H1 (cell line): ENCODE data around the gene RAB11FIP3. TPM values are rescaled to one million over a fixed set of nuclear protein-coding genes. Genes with fewer than 3 reads are reported as not detected.

Experiments
- CBX8 ChIP-seq: fragments of 300-800, 300-1000 bp; sonication (generic); IDR thresholded peaks from 2 replicates; pipeline ENCODE4 v1.7.1; 2016; ENCODE audit warnings: low read depth, low read length, borderline replicate concordance
- CHD2 ChIP-seq: IDR thresholded peaks from 2 replicates; pipeline ENCODE4 v1.6.1; 2012; ENCODE audit warnings: low read length, improper control_type of control experiment
- CHD7 ChIP-seq: fragments of 300-600 bp; sonication (generic); IDR thresholded peaks from 2 replicates; pipeline ENCODE4 v1.7.1; 2012; ENCODE audit warnings: low read length, moderate library complexity, mild to moderate bottlenecking, inconsistent platforms; ENCODE audit not compliant: insufficient replicate concordance
- KDM1A ChIP-seq: fragments of 200-600, 300-600 bp; sonication (generic); IDR thresholded peaks from 2 replicates; pipeline ENCODE4 v1.7.1; 2016; ENCODE audit warnings: mild to moderate bottlenecking, low read length, borderline replicate concordance
- POLR2A ChIP-seq, 2 experiments: IDR thresholded peaks; 1 replicate in 1 of 2; 2 replicates in 1 of 2; pipeline ENCODE4 v1.6.1; 2011; ENCODE audit warnings: low read depth in 2 of 2, low read length in 2 of 2, mild to moderate bottlenecking in 2 of 2; ENCODE audit errors: control extremely low read depth in 1 of 2
- SIX5 ChIP-seq: IDR thresholded peaks from 2 replicates; pipeline ENCODE4 v1.6.1; 2011; ENCODE audit warnings: mild to moderate bottlenecking, low read depth, low read length
- TAF1 ChIP-seq: IDR thresholded peaks from 2 replicates; pipeline ENCODE4 v1.6.1; 2011; ENCODE audit warnings: mild to moderate bottlenecking, low read depth, low read length
- TEAD4 ChIP-seq: IDR thresholded peaks from 2 replicates; pipeline ENCODE4 v1.6.1; 2012; ENCODE audit warnings: low read depth, low read length, inconsistent platforms, mixed read lengths
- polyA plus RNA-seq, 7 experiments: library from polyadenylated mRNA; depleted of rRNA in 3 of 7; stranded (reverse) in 5 of 7; unstranded in 2 of 7; fragments of >200 nt in 5 of 7; fragments of 200-250 nt in 2 of 7; gene quantifications; 1 replicate in 5 of 7; 2 replicates in 1 of 7; 4 replicates in 1 of 7; pipeline versions ENCODE4 v1.2.1 to v1.2.3, GENCODE V29; 2011 to 2013; ENCODE audit warnings: missing spikeins in 2 of 7, mixed read lengths in 2 of 7
- total RNA-seq: library from RNA; stranded (reverse); fragmentation: NEBNext Ultra II Directional; extraction: Animal tissue kit (Norgen Biotek cat#: 25700); gene quantifications from 2 replicates; pipeline ENCODE4 v1.2.1, GENCODE V29; 2021
- TF ChIP-seq, protein P1 (sequence below): IDR thresholded peaks from 2 replicates; pipeline ENCODE4 v1.6.1; 2011; ENCODE audit warnings: low read length, improper control_type of control experiment

RAB11FIP3 gene
- total and polyA plus RNA-seq, 2 of the 8 experiments (the other 6 are each of a cell fraction or from before 2014, with no cell fraction given) = 9.3 to 35.2 TPM

GRCh38 chr16:565419-566330 is 140.2 kb downstream of the RAB11FIP3 start (continued):
- TF ChIP-seq CHD7 (no peak), TEAD4 (no peak), KDM1A (no peak), CHD2 (no peak), POLR2A (IDR thresholded peaks at IDR 0.05; ENCODE audit: control extremely low read depth in 1 of 2, low read depth in 2 of 2, low read length in 2 of 2) (no peak), CBX8 (no peak), TAF1 (no peak), SIX5 (no peak)
- TF ChIP-seq, protein P1, sequence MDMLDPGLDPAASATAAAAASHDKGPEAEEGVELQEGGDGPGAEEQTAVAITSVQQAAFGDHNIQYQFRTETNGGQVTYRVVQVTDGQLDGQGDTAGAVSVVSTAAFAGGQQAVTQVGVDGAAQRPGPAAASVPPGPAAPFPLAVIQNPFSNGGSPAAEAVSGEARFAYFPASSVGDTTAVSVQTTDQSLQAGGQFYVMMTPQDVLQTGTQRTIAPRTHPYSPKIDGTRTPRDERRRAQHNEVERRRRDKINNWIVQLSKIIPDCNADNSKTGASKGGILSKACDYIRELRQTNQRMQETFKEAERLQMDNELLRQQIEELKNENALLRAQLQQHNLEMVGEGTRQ = no peak
